ENCODE data around the gene IFI30. TPM values are rescaled to one million over a fixed set of nuclear protein-coding genes. Genes with fewer than 3 reads are reported as not detected.
A peak's percentile ranks its signal among the peaks of the same experiment; 100 is the strongest.

IFI30 gene
- total RNA-seq, 2 donors from 2014 or later, result 10.2 to 11.4 TPM

GRCh38 chr19:18192673-18193387, 19.2 kb downstream of the IFI30 start, which contains the start of gene MPV17L2:
Gene MPV17L2 (plus strand): TSS chr19:18193218. CDS start chr19:18193282, 64 bp downstream.
- Mint-ChIP-seq H3K36me3 (ENCODE audit: insufficient read depth in 2 of 2) (no peaks in the 10 kb centered on the region), H3K4me3 (peak within 1 kb of the TSS; percentile 88 to 93)
- peak; percentile 93 for ATAC-seq (replicated peaks in 1 of 2)

DNA sequence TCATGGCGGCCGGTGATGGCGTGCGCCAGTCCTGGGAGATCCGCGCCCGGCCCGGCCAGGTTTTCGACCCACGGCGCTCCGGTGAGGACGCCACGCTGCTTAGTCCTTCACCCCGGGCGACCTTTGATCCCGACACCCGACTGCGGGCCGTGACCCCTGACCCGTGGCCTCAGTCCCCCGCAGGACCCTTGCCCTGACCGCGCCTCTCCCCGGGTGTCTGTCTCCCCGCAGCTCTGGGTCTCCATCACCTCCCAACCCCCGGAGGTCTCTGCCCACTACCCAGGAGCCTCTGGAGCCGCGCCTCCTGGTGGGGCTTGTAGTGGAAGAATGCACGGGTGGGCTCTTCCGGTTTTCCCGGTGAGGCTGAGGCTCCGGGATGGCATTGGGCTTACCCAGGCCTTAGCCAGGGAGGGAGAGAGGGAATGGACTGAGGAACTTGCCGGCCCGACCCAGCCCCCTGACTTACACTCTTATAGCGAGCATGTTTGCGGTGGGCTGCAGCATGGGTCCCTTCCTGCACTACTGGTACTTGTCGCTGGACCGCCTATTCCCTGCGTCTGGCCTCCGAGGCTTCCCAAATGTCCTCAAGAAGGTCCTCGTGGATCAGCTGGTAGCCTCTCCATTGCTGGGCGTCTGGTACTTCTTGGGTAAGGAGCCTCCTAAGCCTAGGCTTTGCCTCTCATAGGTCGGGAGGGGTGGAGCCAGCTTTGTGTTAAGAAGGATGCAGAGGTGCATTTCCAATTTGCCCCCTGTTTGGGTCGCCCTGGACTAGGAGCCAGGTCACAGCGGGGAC, 20.0 kb downstream of the IFI30 start:
- ATAC-seq (replicated peaks in 1 of 2) (no peak), DNase-seq (no peak)
- no peaks in the 10 kb centered on the region for H3K27me3 Mint-ChIP-seq (ENCODE audit: low read depth)
- H3K27ac Mint-ChIP-seq, result no peak overlapping the region
- no peaks in the 10 kb centered on the region for H3K9me3 Mint-ChIP-seq
- peak overlapping the region; percentile 88 to 93 for H3K4me3 Mint-ChIP-seq
- H3K4me1 Mint-ChIP-seq (ENCODE audit: low read depth), result peaks cover 28% of the 10 kb centered on the region
- H3K36me3 Mint-ChIP-seq (ENCODE audit: insufficient read depth in 2 of 2), result peaks cover 0 to 1% of the 10 kb centered on the region in 2 donors

More at GRCh38 chr19:18192673-18193387, 19.2 kb downstream of the IFI30 start, which contains the start of gene MPV17L2:
- Mint-ChIP-seq H3K9me3 (no peaks in the 10 kb centered on the region), H3K4me1 (ENCODE audit: low read depth) (peaks cover 28% of the 10 kb centered on the region), H3K27me3 (ENCODE audit: low read depth) (no peaks in the 10 kb centered on the region), H3K27ac (peak within 1 kb of the TSS; percentile 93)
- DNase-seq, result peak; percentile 98 to 100

DNA sequence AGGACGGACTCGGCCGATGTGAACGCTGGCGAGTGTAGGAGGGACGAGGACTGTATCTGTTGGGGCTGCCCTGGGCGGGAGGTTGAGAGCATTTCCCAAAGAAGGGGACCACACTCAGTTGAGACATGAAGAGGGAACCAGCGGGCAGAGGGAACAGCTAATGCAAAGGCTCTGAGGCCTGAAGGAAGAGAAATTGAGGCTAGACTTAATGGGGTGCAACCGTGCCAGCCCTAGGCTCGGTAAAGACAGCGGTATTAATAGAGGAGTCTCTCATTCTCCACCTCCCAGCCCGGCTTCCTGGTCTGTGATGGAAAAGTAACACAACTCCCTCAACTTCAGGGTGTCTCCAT, 20.5 kb downstream of the IFI30 start:
- DNase-seq (no peak), ATAC-seq (replicated peaks in 1 of 2) (no peak)
- Mint-ChIP-seq H3K4me3 (peak overlapping the region; percentile 88 to 93), H3K27me3 (ENCODE audit: low read depth) (no peaks in the 10 kb centered on the region), H3K4me1 (ENCODE audit: low read depth) (peaks cover 28% of the 10 kb centered on the region), H3K36me3 (ENCODE audit: insufficient read depth in 2 of 2) (peaks cover 0 to 3% of the 10 kb centered on the region in 2 donors), H3K27ac (no peak overlapping the region), H3K9me3 (no peaks in the 10 kb centered on the region)

DNA sequence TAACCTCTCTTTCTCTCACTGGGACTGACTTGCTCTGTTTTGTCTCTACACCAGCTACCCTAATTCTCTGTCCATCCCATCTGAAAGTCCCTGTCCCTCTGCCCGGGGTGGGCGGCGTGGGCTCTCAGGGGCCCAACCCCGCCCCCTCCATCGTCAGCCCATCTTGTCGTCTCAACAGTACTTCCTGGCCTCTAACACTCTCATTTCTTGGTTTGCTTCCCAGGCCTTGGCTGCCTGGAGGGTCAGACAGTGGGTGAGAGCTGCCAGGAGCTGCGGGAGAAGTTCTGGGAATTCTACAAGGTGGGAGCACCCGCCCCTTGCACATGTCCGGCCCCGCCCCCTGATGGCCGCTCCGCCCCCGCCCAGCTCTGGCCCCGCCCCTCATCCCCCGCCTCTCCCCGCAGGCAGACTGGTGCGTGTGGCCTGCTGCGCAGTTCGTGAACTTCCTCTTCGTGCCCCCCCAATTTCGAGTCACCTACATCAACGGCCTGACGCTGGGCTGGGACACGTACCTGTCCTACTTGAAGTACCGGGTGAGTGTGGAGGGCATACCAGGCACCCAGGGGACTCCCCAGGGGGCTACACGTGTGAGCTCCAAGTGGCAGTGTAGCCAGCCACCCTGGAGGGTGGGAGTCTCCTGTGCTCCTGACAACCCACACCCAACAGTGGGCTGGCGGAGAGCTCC, 21.1 kb downstream of the IFI30 start:
- DNase-seq (peak; percentile 37 to 45), ATAC-seq (replicated peaks in 1 of 2) (no peak)
- Mint-ChIP-seq H3K27me3 (ENCODE audit: low read depth) (no peaks in the 10 kb centered on the region), H3K4me3 (peak overlapping the region; percentile 88 to 93), H3K9me3 (no peaks in the 10 kb centered on the region), H3K36me3 (ENCODE audit: insufficient read depth in 2 of 2) (peaks cover 0 to 3% of the 10 kb centered on the region in 2 donors), H3K4me1 (ENCODE audit: low read depth) (peaks cover 28% of the 10 kb centered on the region), H3K27ac (no peak overlapping the region)

DNA sequence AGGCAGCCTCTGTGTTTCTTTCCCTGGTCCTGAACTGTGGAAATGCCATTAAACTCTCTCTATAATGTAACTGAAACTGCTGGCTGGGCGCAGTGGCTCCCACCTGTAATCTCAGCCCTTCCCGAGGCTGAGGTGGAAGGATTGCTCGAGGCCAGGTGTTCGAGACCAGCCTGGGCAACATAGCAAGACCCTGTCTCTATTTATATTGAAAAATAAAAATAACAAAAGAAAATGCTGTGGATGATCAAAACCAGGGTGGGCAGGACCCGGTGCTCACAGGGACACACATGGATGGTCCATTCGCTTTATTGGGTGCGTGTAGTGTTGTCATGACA, 22.9 kb downstream of the IFI30 start:
- DNase-seq (no peak), ATAC-seq (replicated peaks in 1 of 2) (no peak)
- Mint-ChIP-seq H3K4me1 (ENCODE audit: low read depth) (peaks cover 27% of the 10 kb centered on the region), H3K27me3 (ENCODE audit: low read depth) (no peaks in the 10 kb centered on the region), H3K36me3 (ENCODE audit: insufficient read depth in 2 of 2) (peaks cover 0 to 3% of the 10 kb centered on the region in 2 donors), H3K27ac (no peak overlapping the region), H3K9me3 (no peaks in the 10 kb centered on the region), H3K4me3 (no peak overlapping the region)

DNA sequence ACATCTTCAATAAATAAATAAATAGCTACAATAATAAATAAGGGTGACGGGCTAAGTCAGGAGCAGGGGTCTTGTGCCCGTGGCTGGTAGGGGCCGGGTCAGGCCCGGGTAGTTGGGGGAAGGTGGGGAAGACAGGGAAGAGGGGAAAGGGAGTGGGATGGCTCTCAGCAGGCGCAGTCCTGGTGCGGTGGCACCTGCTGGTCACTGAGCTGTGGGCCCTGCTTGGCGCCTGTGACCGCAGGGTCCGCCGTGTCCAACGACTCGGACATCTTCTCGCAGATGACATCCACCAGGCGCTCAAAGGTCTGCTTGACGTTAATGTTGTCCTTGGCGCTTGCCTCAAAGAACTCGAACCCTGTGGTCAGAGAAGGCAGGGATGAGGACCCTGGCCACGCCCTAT, 23.7 kb downstream of the IFI30 start:
- Mint-ChIP-seq H3K27ac (no peak overlapping the region), H3K4me3 (no peak overlapping the region), H3K36me3 (ENCODE audit: insufficient read depth in 2 of 2) (peaks cover 0 to 3% of the 10 kb centered on the region in 2 donors), H3K27me3 (ENCODE audit: low read depth) (no peaks in the 10 kb centered on the region), H3K9me3 (no peaks in the 10 kb centered on the region), H3K4me1 (ENCODE audit: low read depth) (peaks cover 25% of the 10 kb centered on the region)
- DNase-seq (no peak), ATAC-seq (replicated peaks in 1 of 2) (no peak)

GRCh38 chr19:18197941-18198340, 24.3 kb downstream of the IFI30 start:
- Mint-ChIP-seq H3K4me1 (ENCODE audit: low read depth) (peaks cover 25% of the 10 kb centered on the region), H3K4me3 (no peak overlapping the region), H3K36me3 (ENCODE audit: insufficient read depth in 2 of 2) (peaks cover 0 to 3% of the 10 kb centered on the region in 2 donors), H3K9me3 (no peaks in the 10 kb centered on the region), H3K27ac (no peak overlapping the region), H3K27me3 (ENCODE audit: low read depth) (no peaks in the 10 kb centered on the region)
- DNase-seq (no peak), ATAC-seq (replicated peaks in 1 of 2) (no peak)

GRCh38 chr19:18198374-18198773, 24.8 kb downstream of the IFI30 start:
- peaks cover 30% of the 10 kb centered on the region for H3K4me1 Mint-ChIP-seq (ENCODE audit: low read depth)
- no peak overlapping the region for H3K4me3 Mint-ChIP-seq
- H3K9me3 Mint-ChIP-seq, result no peaks in the 10 kb centered on the region
- no peak overlapping the region for H3K27ac Mint-ChIP-seq
- no peaks in the 10 kb centered on the region for H3K27me3 Mint-ChIP-seq (ENCODE audit: low read depth)
- DNase-seq (no peak), ATAC-seq (replicated peaks in 1 of 2) (no peak)
- H3K36me3 Mint-ChIP-seq (ENCODE audit: insufficient read depth in 2 of 2), result peaks cover 0 to 3% of the 10 kb centered on the region in 2 donors

- Mint-ChIP-seq H3K4me3 (peak overlapping the region; percentile 85 to 97), H3K4me1 (ENCODE audit: low read depth) (peaks cover 23% of the 10 kb centered on the region), H3K27ac (no peak overlapping the region), H3K36me3 (ENCODE audit: insufficient read depth in 2 of 2) (peaks cover 0 to 3% of the 10 kb centered on the region in 2 donors), H3K9me3 (no peaks in the 10 kb centered on the region), H3K27me3 (ENCODE audit: low read depth) (no peaks in the 10 kb centered on the region)
- ATAC-seq (replicated peaks in 1 of 2), result no peak
- no peak for DNase-seq
Measured at GRCh38 chr19:18202397-18202777, 28.8 kb downstream of the IFI30 start.

GRCh38 chr19:18202778-18203407, 29.3 kb downstream of the IFI30 start:
- Mint-ChIP-seq H3K4me1 (ENCODE audit: low read depth) (peaks cover 23% of the 10 kb centered on the region), H3K9me3 (no peaks in the 10 kb centered on the region), H3K4me3 (peak overlapping the region; percentile 85 to 97), H3K27ac (no peak overlapping the region), H3K27me3 (ENCODE audit: low read depth) (no peaks in the 10 kb centered on the region), H3K36me3 (ENCODE audit: insufficient read depth in 2 of 2) (peaks cover 0 to 3% of the 10 kb centered on the region in 2 donors)
- no peak for DNase-seq
- no peak for ATAC-seq (replicated peaks in 1 of 2)

GRCh38 chr19:18203408-18203862, 29.8 kb downstream of the IFI30 start:
- H3K9me3 Mint-ChIP-seq, result no peaks in the 10 kb centered on the region
- peaks cover 0 to 3% of the 10 kb centered on the region in 2 donors for H3K36me3 Mint-ChIP-seq (ENCODE audit: insufficient read depth in 2 of 2)
- ATAC-seq (replicated peaks in 1 of 2) (no peak), DNase-seq (no peak)
- H3K4me3 Mint-ChIP-seq, result peak overlapping the region; percentile 85 to 97
- peaks cover 1% of the 10 kb centered on the region for H3K27me3 Mint-ChIP-seq (ENCODE audit: low read depth)
- peaks cover 24% of the 10 kb centered on the region for H3K4me1 Mint-ChIP-seq (ENCODE audit: low read depth)
- H3K27ac Mint-ChIP-seq, result no peak overlapping the region

DNA sequence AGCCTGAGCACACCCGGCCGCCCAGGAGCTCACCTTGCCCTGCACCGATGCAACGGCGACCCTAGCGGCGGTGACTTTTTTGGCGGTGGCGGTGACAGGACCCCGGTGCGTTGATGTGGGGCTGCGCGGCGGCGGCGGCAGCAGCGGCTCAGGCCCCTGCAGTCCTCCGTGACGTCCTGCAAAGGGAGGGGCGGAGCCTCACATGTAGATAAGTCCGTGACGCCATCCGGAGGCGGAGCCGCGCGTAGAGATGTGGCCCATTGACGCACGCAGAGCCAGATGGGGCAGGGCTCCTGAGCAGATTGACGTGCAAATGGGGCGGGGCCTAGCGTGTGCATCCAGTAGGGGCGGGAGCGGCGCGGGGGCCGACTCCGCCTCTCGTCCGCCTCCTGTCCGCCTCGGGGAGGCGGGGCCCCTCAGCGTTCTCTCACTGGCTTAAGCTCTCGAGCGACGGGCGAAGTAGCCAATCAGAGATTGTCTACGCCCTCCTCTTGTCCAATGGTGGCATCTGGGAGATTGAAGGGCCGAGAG, 30.3 kb downstream of the IFI30 start, which contains the start of gene RAB3A:
Gene RAB3A (minus strand): TSS at position 180 of the 531 bp plus-strand sequence. CDS start 1,302 bp downstream, outside the sequence.
- no peaks in the 10 kb centered on the region for H3K9me3 Mint-ChIP-seq
- peak within 1 kb of the TSS; percentile 85 to 97 for H3K4me3 Mint-ChIP-seq
- peaks cover 28% of the 10 kb centered on the region for H3K4me1 Mint-ChIP-seq (ENCODE audit: low read depth)
- DNase-seq (peak; percentile 99 to 100), ATAC-seq (replicated peaks in 1 of 2) (peak; percentile 91 to 92)
- H3K27me3 Mint-ChIP-seq (ENCODE audit: low read depth), result peaks cover 6% of the 10 kb centered on the region
- peak within 1 kb of the TSS; percentile 56 for H3K27ac Mint-ChIP-seq
- no peaks in the 10 kb centered on the region for H3K36me3 Mint-ChIP-seq (ENCODE audit: insufficient read depth in 2 of 2)
